GM12878 (cell line): Measurements from ENCODE around the gene ZNF837.

Source experiments
- KAT2A ChIP-seq: conservative IDR thresholded peaks from 2 replicates; pipeline ENCODE4 v1.6.1; 2011; ENCODE audit warnings: low read depth, low read length; ENCODE audit not compliant: control insufficient read depth
- POLR2A ChIP-seq: IDR thresholded peaks from 2 replicates; pipeline ENCODE4 v1.6.1; 2011; ENCODE audit warnings: low read depth, mild to moderate bottlenecking, low read length
- POLR2AphosphoS5 ChIP-seq: IDR thresholded peaks from 2 replicates; pipeline ENCODE4 v1.6.1; 2011; ENCODE audit warnings: mild to moderate bottlenecking, low read length, inconsistent platforms

DNA sequence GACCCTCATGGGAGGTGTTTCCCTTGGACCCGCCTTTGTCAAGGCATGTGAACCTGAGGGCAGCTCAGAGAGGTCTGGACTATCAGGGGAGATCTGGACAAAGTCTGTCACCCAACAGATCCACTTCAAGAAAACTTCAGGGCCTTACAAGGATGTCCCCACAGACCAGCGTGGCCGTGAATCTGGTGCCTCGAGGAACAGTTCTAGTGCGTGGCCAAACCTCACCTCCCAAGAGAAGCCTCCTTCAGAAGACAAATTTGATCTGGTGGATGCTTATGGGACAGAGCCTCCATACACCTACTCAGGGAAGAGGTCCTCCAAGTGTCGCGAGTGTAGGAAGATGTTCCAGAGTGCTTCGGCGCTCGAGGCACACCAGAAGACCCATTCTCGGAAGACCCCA lies 42.5 kb downstream of the ZNF837 start:
- no peak for TF ChIP-seq POLR2A
- TF ChIP-seq KAT2A: no peak
- no peak for TF ChIP-seq POLR2AphosphoS5
